Ovary (tissue), 3 donors: ENCODE measurements around the gene NUS1.
"Not testable (repeated sequence)": the region's sequence is repeated elsewhere in the genome, so short reads cannot be mapped to it uniquely, and the experiment has no call there.

Experiments
- CTCF ChIP-seq, 3 donors: fragments of 450-650 bp in 2 of 3; fragments of 200-600 bp in 1 of 3; IDR thresholded peaks; one replicate each; pipeline versions ENCODE4 v1.5.1 to v1.8.0; 2016 to 2022; ENCODE audit warnings: antibody characterized with exemption in 3 of 3, mild to moderate bottlenecking in 1 of 3
- EP300 ChIP-seq: sonication (generic); formaldehyde crosslinking; IDR thresholded peaks from one replicate; pipeline ENCODE4 v1.6.1; 2017; ENCODE audit warnings: antibody characterized with exemption
- POLR2A ChIP-seq: fragments of 450-650 bp; IDR thresholded peaks from one replicate; pipeline ENCODE4 v1.6.1; 2017; ENCODE audit warnings: antibody characterized with exemption, mild to moderate bottlenecking, moderate library complexity
- donor health status: DM: no; HTN: no; CAD: no.

- not testable (repeated sequence) for TF ChIP-seq CTCF (IDR thresholded peaks at IDR 0.05); POLR2A; EP300
Observed at GRCh38 chr6:117689584-117689983, 14.3 kb downstream of the NUS1 start.
